ENCODE data around the gene LRTM2.

- TF ChIP-seq ZBED1 (IDR thresholded peaks at IDR 0.05) (no peak), ZNF384 (IDR thresholded peaks at IDR 0.05; ENCODE audit: low read depth, low read length) (no peak), ZNF12 (CRISPR knock-in tag; IDR thresholded peaks at IDR 0.05) (no peak), PCBP2 (IDR thresholded peaks at IDR 0.05; ENCODE audit: low read depth, low read length, poor library complexity, severe bottlenecking) (no peak), HNRNPLL (IDR thresholded peaks at IDR 0.05; ENCODE audit: low read depth, low read length, poor library complexity, severe bottlenecking) (no peak), ZNF766 (CRISPR knock-in tag; conservative IDR thresholded peaks at IDR 0.05) (no peak), ILK (tag; IDR thresholded peaks at IDR 0.05; ENCODE audit: borderline replicate concordance, low read depth) (no peak), RBM22 (IDR thresholded peaks at IDR 0.05; ENCODE audit: low read depth, low read length, poor library complexity, severe bottlenecking) (no peak), ESRRA (IDR thresholded peaks at IDR 0.05; ENCODE audit: borderline replicate concordance, low read depth) (no peak), SREBF2 (CRISPR knock-in tag; IDR thresholded peaks at IDR 0.05) (no peak), E2F8 (IDR thresholded peaks at IDR 0.05; ENCODE audit: low read depth, partially characterized antibody) (no peak)
Observed at GRCh38 chr12:1878695-1879094, 58.3 kb downstream of the LRTM2 start.

Data from K562 (cell line).